Activated naive CD4-positive, alpha-beta T cell treated with anti-CD3 and anti-CD28 coated beads for 36 hours (primary cell): ENCODE results near the gene TARS3. TPM values are rescaled to one million over a fixed set of nuclear protein-coding genes. Genes with fewer than 3 reads are reported as not detected.

ENCODE experiments used
- CTCF ChIA-PET: fragments of 350-600 bp; sonication (Branson Sonifier 250); formaldehyde crosslinking; loops from one replicate; lab custom pipeline; 2021; ENCODE audit warnings: antibody characterized with exemption; lab: Charles Lee
- DNase-seq: peaks from one replicate; pipeline ENCODE4 v3.0.0-alpha.2; 2020
- H3K27ac Mint-ChIP-seq: one replicate; pipeline ENCODE4 v1.8.0; 2021; ENCODE audit warnings: mild to moderate bottlenecking, mixed read lengths
- H3K27me3 Mint-ChIP-seq: one replicate; pipeline ENCODE4 v1.8.0; 2021; ENCODE audit warnings: low read depth, mixed read lengths
- H3K36me3 Mint-ChIP-seq: one replicate; pipeline ENCODE4 v1.8.0; 2021; ENCODE audit warnings: low read depth, mixed read lengths
- H3K4me1 Mint-ChIP-seq: one replicate; pipeline ENCODE4 v1.8.0; 2021; ENCODE audit warnings: low read depth, mixed read lengths
- H3K4me3 Mint-ChIP-seq: one replicate; pipeline ENCODE4 v1.8.0; 2021; ENCODE audit warnings: mild to moderate bottlenecking, moderate library complexity, mixed read lengths
- H3K9me3 Mint-ChIP-seq: one replicate; pipeline ENCODE4 v1.8.0; 2021; ENCODE audit warnings: mixed read lengths
- intact Hi-C: fragments of 100-400 bp; cut with micrococcal nuclease; formaldehyde crosslinking; loops from one replicate; pipeline ENCODE4 v1.15.1; 2023
- total RNA-seq, 2 experiments: library from RNA; stranded (reverse); gene quantifications; one replicate each; pipeline ENCODE4 v1.2.3, GENCODE V29; 2021

TARS3 gene
- total RNA-seq, 2 experiments from 2014 or later = 6.9 to 8.0 TPM

DNA sequence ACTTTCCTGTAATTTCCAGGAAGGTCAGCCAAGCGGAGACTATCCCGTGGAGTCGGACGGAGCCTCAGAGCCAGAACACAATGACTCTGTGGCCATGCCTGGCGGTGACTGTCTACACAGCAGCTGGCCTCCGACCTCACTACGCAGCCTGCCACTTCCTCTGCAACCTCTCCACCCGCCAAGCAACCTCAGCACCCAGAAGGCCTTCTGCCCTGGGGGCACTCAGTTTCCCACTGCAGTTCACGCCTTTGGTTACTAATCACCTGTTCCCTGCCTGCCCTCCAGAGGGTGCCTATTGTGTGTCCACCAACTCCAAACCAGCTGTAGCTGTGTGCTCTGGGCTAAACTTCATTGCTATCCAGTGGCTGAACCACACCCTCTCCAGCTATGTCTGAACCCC, 116.1 kb downstream of the TARS3 start:
- H3K4me1 Mint-ChIP-seq = no peaks in the 10 kb centered on the region
- no peaks in the 10 kb centered on the region for H3K9me3 Mint-ChIP-seq
- H3K4me3 Mint-ChIP-seq = no peak overlapping the region
- DNase-seq = no peak
- CTCF ChIA-PET = no interaction called here
- intact Hi-C loops = no loop called here
- H3K36me3 Mint-ChIP-seq = no peaks in the 10 kb centered on the region
- peaks cover 4% of the 10 kb centered on the region for H3K27me3 Mint-ChIP-seq
- H3K27ac Mint-ChIP-seq = no peak overlapping the region

DNA sequence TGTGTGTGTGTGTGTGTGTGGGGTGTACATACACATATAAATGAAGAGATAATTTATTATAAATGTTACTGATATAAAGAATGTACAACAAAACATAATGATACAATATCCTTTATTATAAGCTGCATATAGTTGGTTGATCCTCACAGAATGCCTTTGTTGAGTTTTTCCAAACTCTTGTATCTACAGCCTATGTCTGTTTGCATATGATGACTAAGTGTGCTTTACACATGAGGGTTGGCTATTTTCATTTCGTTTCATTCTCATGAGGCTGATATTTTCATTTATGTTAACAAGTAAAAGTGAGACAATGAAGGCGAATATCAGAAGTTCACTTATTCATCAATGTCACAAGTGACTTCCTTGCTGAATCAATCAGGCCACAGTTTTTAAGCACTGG, 117.2 kb downstream of the TARS3 start:
- Mint-ChIP-seq H3K27ac (no peak overlapping the region), H3K27me3 (peaks cover 6% of the 10 kb centered on the region), H3K4me3 (no peak overlapping the region), H3K36me3 (no peaks in the 10 kb centered on the region), H3K9me3 (no peaks in the 10 kb centered on the region), H3K4me1 (no peaks in the 10 kb centered on the region)
- no peak for DNase-seq
- intact Hi-C loops = no loop called here
- CTCF ChIA-PET = no interaction called here

DNA sequence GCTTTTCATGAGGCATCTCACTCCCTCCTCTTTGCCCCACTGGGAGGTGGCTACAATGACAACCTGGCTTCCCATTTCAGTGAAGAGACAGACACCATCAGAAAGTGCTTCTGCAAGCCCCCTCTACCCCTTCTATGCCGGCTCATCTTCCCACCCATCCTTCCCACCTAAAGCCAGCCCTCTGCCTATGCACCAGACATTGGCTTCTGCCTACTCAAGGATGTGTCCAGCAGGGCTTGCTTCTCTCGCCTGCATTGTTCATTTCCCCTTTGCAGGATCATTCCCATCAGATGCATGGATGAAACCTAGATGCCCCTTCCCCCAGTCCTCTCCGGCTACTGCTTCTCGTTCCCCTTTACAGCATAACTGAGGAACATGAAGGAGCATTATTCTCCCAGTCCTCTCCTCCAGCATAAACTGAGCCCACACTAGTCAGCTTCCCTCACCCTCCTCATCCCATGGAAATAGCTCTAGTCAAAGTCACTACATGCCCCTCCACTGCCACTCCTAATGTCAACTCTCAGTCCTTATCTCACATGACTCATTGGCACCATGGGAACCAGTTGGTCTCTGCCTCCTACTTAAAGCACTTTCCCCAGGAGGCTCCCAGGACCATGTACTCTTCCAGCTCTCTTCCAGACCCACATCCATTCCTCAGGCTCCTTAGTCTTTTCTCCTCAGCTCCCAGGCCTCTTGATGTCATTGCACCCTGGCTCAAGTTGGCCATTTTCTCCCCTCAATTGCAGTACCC, 120.0 kb downstream of the TARS3 start:
- Mint-ChIP-seq H3K4me3 (no peak overlapping the region), H3K27ac (no peak overlapping the region), H3K9me3 (no peaks in the 10 kb centered on the region), H3K36me3 (no peaks in the 10 kb centered on the region), H3K27me3 (peaks cover 15% of the 10 kb centered on the region), H3K4me1 (no peaks in the 10 kb centered on the region)
- no peak for DNase-seq
- CTCF ChIA-PET = interaction anchor here (0.6 kb wide), 1 partner anchor 51 kb away, joined by 3 read pairs; no protein-coding TSS in a partner anchor
- intact Hi-C loops = no loop called here

Other genes starting within 250 kb of the TARS3 start
- under 1 TPM; 0.25 to 0.64 TPM for gene PCSK6, start 234.8 kb downstream of the TARS3 start, total RNA-seq
- 10 to 100 TPM; 52.8 to 53.0 TPM for gene TM2D3, start 72.1 kb downstream of the TARS3 start, total RNA-seq
- not detected for gene OR4F6, start 79.0 kb upstream of the TARS3 start, total RNA-seq
- not detected for gene OR4F15, start 87.7 kb upstream of the TARS3 start, total RNA-seq